Colonic mucosa (tissue), 4 donors: Measurements from ENCODE around the gene LHFPL3. TPM values are rescaled to one million over a fixed set of nuclear protein-coding genes. Genes with fewer than 3 reads are reported as not detected.
"Not testable (repeated sequence)": the region's sequence is repeated elsewhere in the genome, so short reads cannot be mapped to it uniquely, and the experiment has no call there.

Experiments
- DNase-seq: peaks from one replicate; pipeline ENCODE4 v3.0.0-alpha.2; 2020
- H3K27ac ChIP-seq: fragments of 200-600 bp; one replicate; pipeline ENCODE4 v1.8.0; 2021
- H3K27me3 ChIP-seq: fragments of 200-600 bp; one replicate; pipeline ENCODE4 v1.8.0; 2021
- H3K36me3 ChIP-seq: fragments of 200-600 bp; one replicate; pipeline ENCODE4 v1.8.0; 2021
- H3K4me1 ChIP-seq: fragments of 200-600 bp; one replicate; pipeline ENCODE4 v1.8.0; 2021; ENCODE audit warnings: mild to moderate bottlenecking
- H3K4me3 ChIP-seq: fragments of 200-600 bp; one replicate; pipeline ENCODE4 v1.8.0; 2021
- H3K9ac ChIP-seq, 2 donors: one replicate each; pipeline ENCODE4 v1.7.0; 2013; ENCODE audit warnings: control low read depth in 2 of 2, low read depth in 2 of 2, low read length in 2 of 2
- H3K9me3 ChIP-seq: fragments of 200-600 bp; one replicate; pipeline ENCODE4 v1.8.0; 2021
- CTCF ChIP-seq: fragments of 200-600 bp; IDR thresholded peaks from one replicate; pipeline ENCODE4 v1.8.0; 2022; ENCODE audit warnings: antibody characterized with exemption, mild to moderate bottlenecking
- intact Hi-C: fragments of 100-400 bp; cut with DNase I; formaldehyde crosslinking; loops from one replicate; pipeline ENCODE4 v1.14.1; 2022
- total RNA-seq, 2 donors: library from RNA; stranded (reverse); fragmentation: NEBNext Ultra II Directional in 1 of 2; extraction: Animal tissue kit (Norgen Biotek cat#: 25700) in 1 of 2; gene quantifications; one replicate each; pipeline ENCODE4 v1.2.1, GENCODE V29; 2021
- donor health status: healthy.
- donor health status: DM: no; HTN: no; CAD: no.
- donor health status: DM: no; HTN: no; CAD: no.

LHFPL3 gene
- total RNA-seq, 2 donors from 2014 or later, result 0.12 to 0.27 TPM

- no peaks in the 10 kb centered on the region for H3K27me3 ChIP-seq
- no peaks in the 10 kb centered on the region for H3K4me1 ChIP-seq
- H3K27ac ChIP-seq, result no peak overlapping the region
- no peaks in the 10 kb centered on the region for H3K9me3 ChIP-seq
- DNase-seq, result no peak
- intact Hi-C loops, result no loop called here
- H3K4me3 ChIP-seq, result no peak overlapping the region
- no peaks in the 10 kb centered on the region for H3K36me3 ChIP-seq
- TF ChIP-seq CTCF, result no peak
- H3K9ac ChIP-seq, result no peak overlapping the region
Measured at GRCh38 chr7:104694710-104695109, 366.3 kb downstream of the LHFPL3 start.

- Histone ChIP-seq H3K4me1 (no peaks in the 10 kb centered on the region), H3K27me3 (no peaks in the 10 kb centered on the region), H3K4me3 (no peak overlapping the region), H3K27ac (no peak overlapping the region), H3K9me3 (no peaks in the 10 kb centered on the region), H3K36me3 (no peaks in the 10 kb centered on the region), H3K9ac (no peak overlapping the region)
- no peak for TF ChIP-seq CTCF
- intact Hi-C loops, result no loop called here
- no peak for DNase-seq
Measured at GRCh38 chr7:104695563-104695962, 367.2 kb downstream of the LHFPL3 start.

GRCh38 chr7:104700336-104700735 is 371.9 kb downstream of the LHFPL3 start:
- Histone ChIP-seq H3K36me3 (no peaks in the 10 kb centered on the region), H3K9ac (no peak overlapping the region), H3K4me3 (no peak overlapping the region), H3K27ac (no peak overlapping the region), H3K27me3 (no peaks in the 10 kb centered on the region), H3K9me3 (no peaks in the 10 kb centered on the region), H3K4me1 (no peaks in the 10 kb centered on the region)
- intact Hi-C loops, result no loop called here
- no peak for TF ChIP-seq CTCF
- DNase-seq, result no peak

- H3K27me3 ChIP-seq, H3K27ac ChIP-seq, H3K36me3 ChIP-seq, H3K4me1 ChIP-seq, H3K9me3 ChIP-seq, intact Hi-C loops, DNase-seq, H3K4me3 ChIP-seq, H3K9ac ChIP-seq: not testable (repeated sequence)
Measured at GRCh38 chr7:104721027-104721426, 392.6 kb downstream of the LHFPL3 start.

- no peak overlapping the region for H3K27ac ChIP-seq
- no peak overlapping the region for H3K4me3 ChIP-seq
- H3K9ac ChIP-seq, result no peak overlapping the region
- H3K36me3 ChIP-seq, result no peaks in the 10 kb centered on the region
- no peaks in the 10 kb centered on the region for H3K27me3 ChIP-seq
- DNase-seq, result no peak
- no peaks in the 10 kb centered on the region for H3K4me1 ChIP-seq
- intact Hi-C loops, result no loop called here
- no peak for TF ChIP-seq CTCF
- no peaks in the 10 kb centered on the region for H3K9me3 ChIP-seq
Measured at GRCh38 chr7:104723001-104723400, 394.6 kb downstream of the LHFPL3 start.

GRCh38 chr7:104758504-104758903 is 430.1 kb downstream of the LHFPL3 start:
- H3K9me3 ChIP-seq, result no peaks in the 10 kb centered on the region
- intact Hi-C loops, result no loop called here
- TF ChIP-seq CTCF, result no peak
- H3K4me1 ChIP-seq, result no peaks in the 10 kb centered on the region
- H3K4me3 ChIP-seq, result no peak overlapping the region
- H3K9ac ChIP-seq, result no peak overlapping the region
- no peaks in the 10 kb centered on the region for H3K36me3 ChIP-seq
- H3K27ac ChIP-seq, result no peak overlapping the region
- H3K27me3 ChIP-seq, result no peaks in the 10 kb centered on the region
- DNase-seq, result no peak
